ENCODE data around the gene ATXN7L1. TPM values are rescaled to one million over a fixed set of nuclear protein-coding genes. Genes with fewer than 3 reads are reported as not detected.
A peak's percentile ranks its signal among the peaks of the same experiment; 100 is the strongest.

Gene ATXN7L1
- total and polyA plus RNA-seq, 2 of the 13 experiments (the other 11 are each of a cell fraction or from before 2014, with no cell fraction given), result 4.1 to 7.8 TPM

DNA sequence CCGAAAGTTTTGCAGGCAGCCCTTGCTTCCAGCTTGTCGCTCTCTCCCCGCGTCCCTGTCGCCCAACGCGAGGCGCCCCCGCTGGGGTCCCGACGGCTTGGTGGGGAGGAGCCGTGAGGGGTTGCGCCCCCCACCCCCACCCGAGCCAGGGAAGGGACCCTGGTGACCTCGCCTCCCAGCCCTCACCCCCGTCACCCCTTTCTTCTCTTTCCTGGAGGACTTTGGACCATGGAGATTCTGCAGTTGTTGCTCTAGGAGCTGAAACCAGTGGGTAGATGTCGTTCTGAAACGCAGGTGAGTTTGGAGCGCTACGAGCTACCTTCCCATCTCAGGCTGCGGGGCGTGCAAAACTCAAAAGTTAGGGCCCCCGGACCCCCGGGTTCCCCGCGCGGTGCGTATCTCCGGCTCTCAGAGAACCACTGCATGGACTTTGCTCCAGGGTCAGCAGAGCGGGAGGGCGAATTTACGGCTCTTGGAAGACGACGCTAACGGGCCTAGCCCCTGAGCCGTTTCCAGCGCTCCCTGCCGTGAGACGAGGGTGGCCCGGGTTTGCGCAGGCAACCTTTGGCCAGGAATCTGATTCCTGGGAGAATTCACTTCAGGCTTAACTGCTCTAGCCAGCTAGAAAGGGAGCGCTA is 684 bp upstream of the ATXN7L1 start (continued):
- TF ChIP-seq, protein P1, sequence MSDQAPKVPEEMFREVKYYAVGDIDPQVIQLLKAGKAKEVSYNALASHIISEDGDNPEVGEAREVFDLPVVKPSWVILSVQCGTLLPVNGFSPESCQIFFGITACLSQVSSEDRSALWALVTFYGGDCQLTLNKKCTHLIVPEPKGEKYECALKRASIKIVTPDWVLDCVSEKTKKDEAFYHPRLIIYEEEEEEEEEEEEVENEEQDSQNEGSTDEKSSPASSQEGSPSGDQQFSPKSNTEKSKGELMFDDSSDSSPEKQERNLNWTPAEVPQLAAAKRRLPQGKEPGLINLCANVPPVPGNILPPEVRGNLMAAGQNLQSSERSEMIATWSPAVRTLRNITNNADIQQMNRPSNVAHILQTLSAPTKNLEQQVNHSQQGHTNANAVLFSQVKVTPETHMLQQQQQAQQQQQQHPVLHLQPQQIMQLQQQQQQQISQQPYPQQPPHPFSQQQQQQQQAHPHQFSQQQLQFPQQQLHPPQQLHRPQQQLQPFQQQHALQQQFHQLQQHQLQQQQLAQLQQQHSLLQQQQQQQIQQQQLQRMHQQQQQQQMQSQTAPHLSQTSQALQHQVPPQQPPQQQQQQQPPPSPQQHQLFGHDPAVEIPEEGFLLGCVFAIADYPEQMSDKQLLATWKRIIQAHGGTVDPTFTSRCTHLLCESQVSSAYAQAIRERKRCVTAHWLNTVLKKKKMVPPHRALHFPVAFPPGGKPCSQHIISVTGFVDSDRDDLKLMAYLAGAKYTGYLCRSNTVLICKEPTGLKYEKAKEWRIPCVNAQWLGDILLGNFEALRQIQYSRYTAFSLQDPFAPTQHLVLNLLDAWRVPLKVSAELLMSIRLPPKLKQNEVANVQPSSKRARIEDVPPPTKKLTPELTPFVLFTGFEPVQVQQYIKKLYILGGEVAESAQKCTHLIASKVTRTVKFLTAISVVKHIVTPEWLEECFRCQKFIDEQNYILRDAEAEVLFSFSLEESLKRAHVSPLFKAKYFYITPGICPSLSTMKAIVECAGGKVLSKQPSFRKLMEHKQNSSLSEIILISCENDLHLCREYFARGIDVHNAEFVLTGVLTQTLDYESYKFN (CRISPR knock-in tag; conservative IDR thresholded peaks at IDR 0.05), result peak; percentile 65
- TF ChIP-seq ZNF691 (CRISPR knock-in tag; IDR thresholded peaks at IDR 0.05; ENCODE audit: borderline replicate concordance, low read depth) (no peak), PCBP2 (optimal IDR thresholded peaks at IDR 0.05; ENCODE audit: low read depth, low read length, poor library complexity, severe bottlenecking) (no peak), ZNF841 (CRISPR knock-in tag; IDR thresholded peaks at IDR 0.05; ENCODE audit: borderline replicate concordance) (no peak), ZNF136 (CRISPR knock-in tag; IDR thresholded peaks at IDR 0.05; ENCODE audit: low read depth) (no peak), SALL1 (CRISPR knock-in tag; IDR thresholded peaks at IDR 0.05) (peak; percentile 5; the same call in 1 of the 2 replicates), JUNB (CRISPR knock-in tag; IDR thresholded peaks at IDR 0.05; ENCODE audit: borderline replicate concordance) (no peak), TFDP1 (CRISPR knock-in tag; IDR thresholded peaks at IDR 0.05; ENCODE audit: borderline replicate concordance) (no peak), ZNF557 (CRISPR knock-in tag; IDR thresholded peaks at IDR 0.05) (no peak), ELK4 (CRISPR knock-in tag; IDR thresholded peaks at IDR 0.05; ENCODE audit: borderline replicate concordance) (no peak), ARHGAP35 (CRISPR knock-in tag; IDR thresholded peaks at IDR 0.05; ENCODE audit: borderline replicate concordance) (no peak; the same call in 1 of the 2 replicates), SALL2 (CRISPR knock-in tag; IDR thresholded peaks at IDR 0.05) (no peak; the same call in 1 of the 2 replicates)
- TF ChIP-seq, protein P2, sequence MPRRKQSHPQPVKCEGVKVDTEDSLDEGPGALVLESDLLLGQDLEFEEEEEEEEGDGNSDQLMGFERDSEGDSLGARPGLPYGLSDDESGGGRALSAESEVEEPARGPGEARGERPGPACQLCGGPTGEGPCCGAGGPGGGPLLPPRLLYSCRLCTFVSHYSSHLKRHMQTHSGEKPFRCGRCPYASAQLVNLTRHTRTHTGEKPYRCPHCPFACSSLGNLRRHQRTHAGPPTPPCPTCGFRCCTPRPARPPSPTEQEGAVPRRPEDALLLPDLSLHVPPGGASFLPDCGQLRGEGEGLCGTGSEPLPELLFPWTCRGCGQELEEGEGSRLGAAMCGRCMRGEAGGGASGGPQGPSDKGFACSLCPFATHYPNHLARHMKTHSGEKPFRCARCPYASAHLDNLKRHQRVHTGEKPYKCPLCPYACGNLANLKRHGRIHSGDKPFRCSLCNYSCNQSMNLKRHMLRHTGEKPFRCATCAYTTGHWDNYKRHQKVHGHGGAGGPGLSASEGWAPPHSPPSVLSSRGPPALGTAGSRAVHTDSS (CRISPR knock-in tag; conservative IDR thresholded peaks at IDR 0.05), result no peak
- TF ChIP-seq, protein P3, sequence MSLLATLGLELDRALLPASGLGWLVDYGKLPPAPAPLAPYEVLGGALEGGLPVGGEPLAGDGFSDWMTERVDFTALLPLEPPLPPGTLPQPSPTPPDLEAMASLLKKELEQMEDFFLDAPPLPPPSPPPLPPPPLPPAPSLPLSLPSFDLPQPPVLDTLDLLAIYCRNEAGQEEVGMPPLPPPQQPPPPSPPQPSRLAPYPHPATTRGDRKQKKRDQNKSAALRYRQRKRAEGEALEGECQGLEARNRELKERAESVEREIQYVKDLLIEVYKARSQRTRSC (CRISPR knock-in tag; IDR thresholded peaks at IDR 0.05; ENCODE audit: low read depth), result no peak
- TF ChIP-seq, protein P4, sequence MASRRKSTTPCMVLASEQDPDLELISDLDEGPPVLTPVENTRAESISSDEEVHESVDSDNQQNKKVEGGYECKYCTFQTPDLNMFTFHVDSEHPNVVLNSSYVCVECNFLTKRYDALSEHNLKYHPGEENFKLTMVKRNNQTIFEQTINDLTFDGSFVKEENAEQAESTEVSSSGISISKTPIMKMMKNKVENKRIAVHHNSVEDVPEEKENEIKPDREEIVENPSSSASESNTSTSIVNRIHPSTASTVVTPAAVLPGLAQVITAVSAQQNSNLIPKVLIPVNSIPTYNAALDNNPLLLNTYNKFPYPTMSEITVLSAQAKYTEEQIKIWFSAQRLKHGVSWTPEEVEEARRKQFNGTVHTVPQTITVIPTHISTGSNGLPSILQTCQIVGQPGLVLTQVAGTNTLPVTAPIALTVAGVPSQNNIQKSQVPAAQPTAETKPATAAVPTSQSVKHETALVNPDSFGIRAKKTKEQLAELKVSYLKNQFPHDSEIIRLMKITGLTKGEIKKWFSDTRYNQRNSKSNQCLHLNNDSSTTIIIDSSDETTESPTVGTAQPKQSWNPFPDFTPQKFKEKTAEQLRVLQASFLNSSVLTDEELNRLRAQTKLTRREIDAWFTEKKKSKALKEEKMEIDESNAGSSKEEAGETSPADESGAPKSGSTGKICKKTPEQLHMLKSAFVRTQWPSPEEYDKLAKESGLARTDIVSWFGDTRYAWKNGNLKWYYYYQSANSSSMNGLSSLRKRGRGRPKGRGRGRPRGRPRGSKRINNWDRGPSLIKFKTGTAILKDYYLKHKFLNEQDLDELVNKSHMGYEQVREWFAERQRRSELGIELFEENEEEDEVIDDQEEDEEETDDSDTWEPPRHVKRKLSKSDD (CRISPR knock-in tag; IDR thresholded peaks at IDR 0.05; ENCODE audit: low read depth), result no peak
